ENCODE data around the gene ATP6V0B. TPM values are rescaled to one million over a fixed set of nuclear protein-coding genes. Genes with fewer than 3 reads are reported as not detected.
A peak's percentile ranks its signal among the peaks of the same experiment; 100 is the strongest.

ATP6V0B gene
- total and polyA plus RNA-seq, 3 experiments from 2014 or later: 184 to 205 (median 190) TPM

GRCh38 chr1:44008259-44008658 is 33.5 kb downstream of the ATP6V0B start:
- ChIA-PET CTCF (interaction anchor here (0.8 to 1.0 kb wide), 2 partner anchors 16 to 32 kb away, joined by 3 read pairs; no protein-coding TSS in a partner anchor), POLR2A (no interaction called here)
- Histone ChIP-seq H3K27ac (ENCODE audit: low read depth, low read length) (no peak overlapping the region), H3K9me3 (ENCODE audit: low read length) (no peaks in the 10 kb centered on the region), H3K27me3 (ENCODE audit: insufficient read depth, low read length, poor library complexity, severe bottlenecking) (no peaks in the 10 kb centered on the region), H3K4me3 (ENCODE audit: low read length) (no peak overlapping the region), H3K4me1 (ENCODE audit: insufficient read depth, low read length) (no peaks in the 10 kb centered on the region), H3K36me3 (ENCODE audit: insufficient read depth, low read length) (no peaks in the 10 kb centered on the region)
- Mint-ChIP-seq H3K4me3 (no peak overlapping the region), H3K4me1 (peaks cover 0 to 4% (median 0%) of the 10 kb centered on the region in 3 donors), H3K27ac (no peak overlapping the region), H3K27me3 (peaks cover 0 to 2% of the 10 kb centered on the region in 2 donors), H3K9me3 (no peaks in the 10 kb centered on the region), H3K36me3 (no peaks in the 10 kb centered on the region)
- DNase-seq: no peak

GRCh38 chr1:44010935-44011471 is 36.2 kb downstream of the ATP6V0B start:
- no peak overlapping the region for H3K4me3 ChIP-seq (ENCODE audit: low read length)
- DNase-seq: no peak
- H3K9me3 Mint-ChIP-seq: no peaks in the 10 kb centered on the region
- no peaks in the 10 kb centered on the region for H3K4me1 ChIP-seq (ENCODE audit: insufficient read depth, low read length)
- no peak overlapping the region for H3K27ac ChIP-seq (ENCODE audit: low read depth, low read length)
- no peaks in the 10 kb centered on the region for H3K36me3 Mint-ChIP-seq
- no peak overlapping the region for H3K27ac Mint-ChIP-seq
- ChIA-PET POLR2A (no interaction called here), CTCF (interaction anchor here (1.5 kb wide), 2 partner anchors 18 to 25 kb away, joined by 4 to 6 read pairs; no protein-coding TSS in a partner anchor)
- H3K36me3 ChIP-seq (ENCODE audit: insufficient read depth, low read length): no peaks in the 10 kb centered on the region
- no peaks in the 10 kb centered on the region for H3K27me3 ChIP-seq (ENCODE audit: insufficient read depth, low read length, poor library complexity, severe bottlenecking)
- no peaks in the 10 kb centered on the region for H3K9me3 ChIP-seq (ENCODE audit: low read length)
- peaks cover 0 to 4% (median 0%) of the 10 kb centered on the region in 3 donors for H3K4me1 Mint-ChIP-seq
- no peak overlapping the region for H3K4me3 Mint-ChIP-seq
- peaks cover 6 to 10% of the 10 kb centered on the region in 2 donors for H3K27me3 Mint-ChIP-seq

- Mint-ChIP-seq H3K4me1 (peaks cover 0 to 4% (median 0%) of the 10 kb centered on the region in 3 donors), H3K9me3 (no peaks in the 10 kb centered on the region), H3K36me3 (no peaks in the 10 kb centered on the region), H3K27me3 (peaks cover 6 to 10% of the 10 kb centered on the region in 2 donors), H3K4me3 (no peak overlapping the region), H3K27ac (peak overlapping the region in 1 of 8 donors; percentile 51)
- Histone ChIP-seq H3K27ac (ENCODE audit: low read depth, low read length) (no peak overlapping the region), H3K4me3 (ENCODE audit: low read length) (no peak overlapping the region), H3K4me1 (ENCODE audit: insufficient read depth, low read length) (no peaks in the 10 kb centered on the region), H3K27me3 (ENCODE audit: insufficient read depth, low read length, poor library complexity, severe bottlenecking) (no peaks in the 10 kb centered on the region), H3K36me3 (ENCODE audit: insufficient read depth, low read length) (no peaks in the 10 kb centered on the region), H3K9me3 (ENCODE audit: low read length) (no peaks in the 10 kb centered on the region)
- POLR2A ChIA-PET: no interaction called here
- DNase-seq: no peak
- CTCF ChIA-PET: interaction anchor here (1.5 kb wide), 1 partner anchor 24 kb away, joined by 6 read pairs; no protein-coding TSS in a partner anchor
Observed at GRCh38 chr1:44012404-44012803, 37.6 kb downstream of the ATP6V0B start.

GRCh38 chr1:44012941-44013609 is 38.3 kb downstream of the ATP6V0B start:
- no peak overlapping the region for H3K4me3 ChIP-seq (ENCODE audit: low read length)
- H3K36me3 ChIP-seq (ENCODE audit: insufficient read depth, low read length): no peaks in the 10 kb centered on the region
- H3K27me3 ChIP-seq (ENCODE audit: insufficient read depth, low read length, poor library complexity, severe bottlenecking): no peaks in the 10 kb centered on the region
- H3K27ac ChIP-seq (ENCODE audit: low read depth, low read length): no peak overlapping the region
- Mint-ChIP-seq H3K27ac (no peak overlapping the region), H3K27me3 (peaks cover 9 to 10% of the 10 kb centered on the region in 2 donors), H3K4me1 (peaks cover 0 to 4% (median 0%) of the 10 kb centered on the region in 3 donors), H3K36me3 (no peaks in the 10 kb centered on the region), H3K4me3 (no peak overlapping the region), H3K9me3 (no peaks in the 10 kb centered on the region)
- DNase-seq: no peak
- POLR2A ChIA-PET: no interaction called here
- no peaks in the 10 kb centered on the region for H3K9me3 ChIP-seq (ENCODE audit: low read length)
- CTCF ChIA-PET: interaction anchor here (1.1 kb wide), 2 partner anchors 24 to 34 kb away, joined by 4 to 5 read pairs; no protein-coding TSS in a partner anchor
- no peaks in the 10 kb centered on the region for H3K4me1 ChIP-seq (ENCODE audit: insufficient read depth, low read length)

- CTCF ChIA-PET: interaction anchor here (1.1 to 1.4 kb wide), 3 partner anchors 8 to 34 kb away, joined by 4 to 7 read pairs (median 5); no protein-coding TSS in a partner anchor
- H3K27ac Mint-ChIP-seq: peak overlapping the region in 1 of 8 donors; percentile 3
- no peaks in the 10 kb centered on the region for H3K27me3 ChIP-seq (ENCODE audit: insufficient read depth, low read length, poor library complexity, severe bottlenecking)
- H3K9me3 Mint-ChIP-seq: no peaks in the 10 kb centered on the region
- H3K4me3 Mint-ChIP-seq: no peak overlapping the region
- peaks cover 0 to 4% (median 0%) of the 10 kb centered on the region in 3 donors for H3K4me1 Mint-ChIP-seq
- H3K36me3 Mint-ChIP-seq: no peaks in the 10 kb centered on the region
- no peaks in the 10 kb centered on the region for H3K4me1 ChIP-seq (ENCODE audit: insufficient read depth, low read length)
- H3K4me3 ChIP-seq (ENCODE audit: low read length): no peak overlapping the region
- no peaks in the 10 kb centered on the region for H3K36me3 ChIP-seq (ENCODE audit: insufficient read depth, low read length)
- no peaks in the 10 kb centered on the region for H3K9me3 ChIP-seq (ENCODE audit: low read length)
- DNase-seq: no peak
- POLR2A ChIA-PET: no interaction called here
- H3K27ac ChIP-seq (ENCODE audit: low read depth, low read length): no peak overlapping the region
- peaks cover 10 to 12% of the 10 kb centered on the region in 2 donors for H3K27me3 Mint-ChIP-seq
Observed at GRCh38 chr1:44013949-44014348, 39.2 kb downstream of the ATP6V0B start.

- Mint-ChIP-seq H3K36me3 (no peaks in the 10 kb centered on the region), H3K9me3 (no peaks in the 10 kb centered on the region)
Observed at GRCh38 chr1:44014365-44015104, 39.8 kb downstream of the ATP6V0B start.

DNA sequence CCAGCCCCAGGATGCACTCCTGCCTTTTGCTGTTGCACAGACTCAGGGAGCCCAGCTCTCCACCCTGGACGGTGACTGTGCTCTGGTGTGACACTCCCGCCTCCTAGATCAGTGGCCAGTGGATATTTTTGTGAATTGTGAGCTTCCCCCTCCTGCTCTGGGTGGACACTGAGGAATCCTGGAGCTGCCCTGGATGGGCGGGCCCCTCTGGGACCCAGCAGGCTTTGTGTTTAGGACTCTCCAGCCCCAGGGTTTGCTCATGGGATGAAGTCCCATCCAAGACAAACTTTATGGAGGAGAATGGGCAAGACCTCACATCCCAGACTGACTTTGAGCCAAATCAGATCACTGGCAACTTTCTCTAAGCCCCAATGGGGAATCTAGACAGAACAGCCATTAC is 40.4 kb downstream of the ATP6V0B start:
- no peak for DNase-seq
- Histone ChIP-seq H3K36me3 (ENCODE audit: insufficient read depth, low read length) (no peaks in the 10 kb centered on the region), H3K27me3 (ENCODE audit: insufficient read depth, low read length, poor library complexity, severe bottlenecking) (no peaks in the 10 kb centered on the region), H3K27ac (ENCODE audit: low read depth, low read length) (no peak overlapping the region), H3K4me1 (ENCODE audit: insufficient read depth, low read length) (no peaks in the 10 kb centered on the region), H3K9me3 (ENCODE audit: low read length) (no peaks in the 10 kb centered on the region), H3K4me3 (ENCODE audit: low read length) (no peak overlapping the region)
- Mint-ChIP-seq H3K4me3 (no peak overlapping the region), H3K27me3 (peaks cover 10 to 13% of the 10 kb centered on the region in 2 donors), H3K4me1 (peaks cover 0 to 4% (median 0%) of the 10 kb centered on the region in 3 donors), H3K27ac (no peak overlapping the region), H3K9me3 (no peaks in the 10 kb centered on the region), H3K36me3 (no peaks in the 10 kb centered on the region)
- ChIA-PET POLR2A (interaction anchor here (0.8 kb wide), 1 partner anchor 21 kb away, joined by 3 read pairs; no protein-coding TSS in a partner anchor), CTCF (interaction anchor here (1.4 kb wide), 1 partner anchor 10 kb away, joined by 7 read pairs; no protein-coding TSS in a partner anchor)

More at GRCh38 chr1:44014365-44015104, 39.8 kb downstream of the ATP6V0B start:
- Mint-ChIP-seq H3K27me3 (peaks cover 10 to 13% of the 10 kb centered on the region in 2 donors), H3K4me3 (no peak overlapping the region), H3K27ac (peak overlapping the region in 1 of 8 donors; percentile 50), H3K4me1 (peaks cover 0 to 4% (median 0%) of the 10 kb centered on the region in 3 donors)
- no peaks in the 10 kb centered on the region for H3K4me1 ChIP-seq (ENCODE audit: insufficient read depth, low read length)
- DNase-seq: no peak
- H3K9me3 ChIP-seq (ENCODE audit: low read length): no peaks in the 10 kb centered on the region
- POLR2A ChIA-PET: interaction anchor here (0.8 kb wide), 1 partner anchor 21 kb away, joined by 3 read pairs; no protein-coding TSS in a partner anchor
- H3K27me3 ChIP-seq (ENCODE audit: insufficient read depth, low read length, poor library complexity, severe bottlenecking): no peaks in the 10 kb centered on the region
- no peak overlapping the region for H3K4me3 ChIP-seq (ENCODE audit: low read length)
- CTCF ChIA-PET: interaction anchor here (1.1 to 1.4 kb wide), 2 partner anchors 9 to 33 kb away, joined by 5 to 7 read pairs; no protein-coding TSS in a partner anchor
- H3K27ac ChIP-seq (ENCODE audit: low read depth, low read length): no peak overlapping the region
- no peaks in the 10 kb centered on the region for H3K36me3 ChIP-seq (ENCODE audit: insufficient read depth, low read length)
